ENCODE results near the gene UQCR11. TPM values are rescaled to one million over a fixed set of nuclear protein-coding genes. Genes with fewer than 3 reads are reported as not detected.

The UQCR11 gene
- total RNA-seq, 1 donor from 2014 or later: 61.0 TPM

- Histone ChIP-seq H3K27me3 (no peaks in the 10 kb centered on the region), H3K27ac (no peak overlapping the region), H3K4me1 (no peaks in the 10 kb centered on the region), H3K4me3 (no peak overlapping the region), H3K36me3 (peaks cover 63 to 74% of the 10 kb centered on the region in 2 donors), H3K9me3 (no peaks in the 10 kb centered on the region)
- no peak for TF ChIP-seq CTCF (IDR thresholded peaks at IDR 0.05)
- intact Hi-C loops (cut with DNase I): no loop called here
- no peak for DNase-seq (ENCODE audit: low spot score in 2 of 2)
These were observed 24.3 kb downstream of the UQCR11 start for GRCh38 chr19:1580957-1581356.

DNA sequence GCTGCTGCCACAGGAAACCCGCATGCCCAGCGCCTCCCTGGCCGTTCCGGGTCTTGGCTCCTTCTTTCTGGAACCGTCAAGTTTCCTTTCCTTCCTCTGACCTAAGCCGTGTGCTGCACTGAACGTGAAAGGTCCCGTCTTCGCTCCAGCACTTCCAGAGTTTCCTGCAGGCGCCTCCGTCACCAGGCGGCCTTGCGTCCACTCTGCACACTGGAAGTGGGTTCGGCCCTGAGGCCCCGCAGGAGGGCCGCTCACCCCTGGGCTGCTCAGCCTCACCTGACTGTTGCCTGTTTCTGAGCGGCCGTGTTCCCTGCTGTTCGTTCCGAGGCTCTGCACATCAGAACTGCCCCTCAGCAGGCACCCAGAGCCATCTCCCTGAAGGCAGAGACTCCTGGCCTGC is 24.9 kb downstream of the UQCR11 start:
- no peak for TF ChIP-seq CTCF (IDR thresholded peaks at IDR 0.05)
- H3K27ac ChIP-seq: no peak overlapping the region
- no peak for DNase-seq (ENCODE audit: low spot score in 2 of 2)
- intact Hi-C loops (cut with DNase I): no loop called here
- H3K4me3 ChIP-seq: no peak overlapping the region
- H3K27me3 ChIP-seq: no peaks in the 10 kb centered on the region
- H3K36me3 ChIP-seq: peaks cover 63 to 74% of the 10 kb centered on the region in 2 donors
- no peaks in the 10 kb centered on the region for H3K9me3 ChIP-seq
- no peaks in the 10 kb centered on the region for H3K4me1 ChIP-seq

- Histone ChIP-seq H3K27ac (no peak overlapping the region), H3K36me3 (peaks cover 55 to 71% of the 10 kb centered on the region in 2 donors), H3K4me1 (no peaks in the 10 kb centered on the region), H3K4me3 (no peak overlapping the region), H3K9me3 (no peaks in the 10 kb centered on the region), H3K27me3 (no peaks in the 10 kb centered on the region)
- no peak for DNase-seq (ENCODE audit: low spot score in 2 of 2)
- no peak for TF ChIP-seq CTCF (IDR thresholded peaks at IDR 0.05)
- intact Hi-C loops (cut with DNase I): no loop called here
These were observed 26.0 kb downstream of the UQCR11 start for GRCh38 chr19:1579222-1579621.

GRCh38 chr19:1577929-1578618 is 27.2 kb downstream of the UQCR11 start:
- intact Hi-C loops (cut with DNase I): no loop called here
- peaks cover 46 to 59% of the 10 kb centered on the region in 2 donors for H3K36me3 ChIP-seq
- TF ChIP-seq CTCF (IDR thresholded peaks at IDR 0.05): no peak
- H3K27ac ChIP-seq: no peak overlapping the region
- DNase-seq (ENCODE audit: low spot score in 2 of 2): no peak
- H3K4me1 ChIP-seq: no peaks in the 10 kb centered on the region
- no peaks in the 10 kb centered on the region for H3K9me3 ChIP-seq
- no peak overlapping the region for H3K4me3 ChIP-seq
- H3K27me3 ChIP-seq: no peaks in the 10 kb centered on the region

GRCh38 chr19:1577090-1577928 is 28.0 kb downstream of the UQCR11 start:
- no peak overlapping the region for H3K27ac ChIP-seq
- no peak for DNase-seq (ENCODE audit: low spot score in 2 of 2)
- no peak for TF ChIP-seq CTCF (IDR thresholded peaks at IDR 0.05)

More at GRCh38 chr19:1577090-1577928, 28.0 kb downstream of the UQCR11 start:
- Histone ChIP-seq H3K27me3 (no peaks in the 10 kb centered on the region), H3K4me3 (no peak overlapping the region), H3K4me1 (no peaks in the 10 kb centered on the region), H3K9me3 (no peaks in the 10 kb centered on the region), H3K36me3 (peaks cover 38 to 51% of the 10 kb centered on the region in 2 donors)
- intact Hi-C loops (cut with DNase I): no loop called here

All from ascending aorta (tissue), 2 donors.